Measurements from ENCODE around the gene FAM24B.

Gene FAM24B

DNA sequence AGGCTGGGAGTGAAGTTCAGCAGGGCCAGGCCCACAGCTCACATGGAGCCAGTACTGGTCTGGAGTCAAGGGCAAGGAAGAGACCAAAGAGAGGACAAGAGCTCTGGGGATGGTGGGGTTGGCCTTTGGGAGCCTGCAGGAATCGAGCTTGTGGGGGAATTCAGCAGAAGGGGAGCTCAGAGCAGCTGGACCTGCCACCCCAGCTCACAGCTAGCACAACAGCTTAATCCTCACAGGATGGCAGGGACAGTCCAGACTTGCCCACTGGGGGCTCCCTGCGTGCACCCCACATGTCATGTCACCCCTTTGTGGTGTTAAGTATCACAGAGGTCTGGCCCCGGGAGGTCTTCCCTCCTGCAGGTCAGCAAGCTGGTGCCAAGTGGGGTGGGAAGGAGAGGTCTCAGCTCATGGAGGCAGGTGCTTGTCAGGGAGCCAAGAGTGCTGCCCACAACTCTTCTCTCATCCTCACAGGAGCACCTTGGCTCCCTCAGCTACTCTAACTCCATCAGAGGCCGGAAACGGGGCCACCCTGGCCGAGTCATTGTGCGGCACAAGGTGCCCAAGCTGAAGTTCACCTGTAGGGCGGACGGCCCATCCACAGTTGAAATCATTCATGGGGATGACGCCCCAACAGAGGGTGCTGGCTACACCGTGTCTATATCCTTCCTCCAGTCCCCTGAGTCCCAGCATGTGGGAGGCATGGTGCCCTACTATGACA is 56.2 kb downstream of the FAM24B start:
- DNase-seq (ENCODE audit: low spot score), result no peak

DNA sequence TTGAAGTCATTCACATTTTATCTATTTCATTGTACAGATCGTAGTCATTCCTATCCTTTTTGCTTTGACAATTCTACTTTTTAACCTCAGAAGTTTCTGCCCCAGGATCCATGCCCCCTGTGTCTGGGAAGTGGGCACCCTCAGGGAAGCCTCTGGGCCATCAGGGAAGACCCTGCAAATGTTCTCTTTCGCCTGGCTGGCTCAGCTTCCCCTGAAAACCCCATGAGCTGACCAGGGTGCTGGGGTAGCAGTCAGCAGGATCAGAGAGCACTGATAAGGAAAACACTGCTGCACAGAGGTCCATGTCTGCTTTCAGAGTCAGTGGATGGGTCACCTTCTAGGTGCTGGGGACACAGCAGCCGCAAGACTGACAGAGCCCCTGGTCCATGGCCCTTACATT is 57.6 kb downstream of the FAM24B start:
- no peak for DNase-seq (ENCODE audit: low spot score)

DNA sequence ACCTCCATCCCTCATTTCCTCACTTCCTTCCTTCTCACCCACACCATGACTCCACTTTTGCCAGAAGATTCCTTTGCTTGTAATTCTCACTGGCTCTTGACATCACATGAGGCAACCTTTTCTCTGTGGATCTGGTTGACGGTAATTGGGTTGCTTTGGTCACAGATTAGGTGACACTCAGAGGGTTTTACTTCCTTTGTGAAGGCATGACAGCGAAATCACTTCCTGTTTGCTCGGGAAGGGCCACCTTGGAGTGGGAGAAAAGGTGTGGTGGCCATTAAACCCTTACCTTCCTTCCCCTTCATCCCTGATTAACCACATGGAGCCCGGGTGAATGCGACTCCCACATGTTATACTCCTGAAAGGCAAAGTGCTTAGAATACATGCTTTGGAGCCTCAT is 63.9 kb downstream of the FAM24B start:
- no peak for DNase-seq (ENCODE audit: low spot score)

DNA sequence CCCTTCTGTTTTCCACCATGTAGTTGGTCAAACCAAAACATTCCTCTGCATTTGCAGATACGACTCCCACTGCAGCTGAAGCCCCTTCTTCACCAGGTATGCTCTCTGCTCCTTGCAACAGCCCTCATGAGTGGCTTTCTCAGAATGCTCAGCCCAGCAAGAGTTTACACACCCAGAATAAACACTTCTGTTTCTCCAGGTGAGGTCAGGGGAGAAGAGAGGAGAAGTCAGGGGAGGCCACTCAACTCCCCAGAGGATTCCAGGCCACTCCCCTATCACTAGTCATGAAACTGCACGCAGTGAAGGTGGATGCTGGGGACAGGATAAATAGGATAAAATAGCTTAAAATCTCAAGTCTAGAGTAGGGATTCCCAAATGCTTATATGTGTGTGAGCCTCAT is 64.9 kb downstream of the FAM24B start:
- no peak for DNase-seq (ENCODE audit: low spot score)

DNA sequence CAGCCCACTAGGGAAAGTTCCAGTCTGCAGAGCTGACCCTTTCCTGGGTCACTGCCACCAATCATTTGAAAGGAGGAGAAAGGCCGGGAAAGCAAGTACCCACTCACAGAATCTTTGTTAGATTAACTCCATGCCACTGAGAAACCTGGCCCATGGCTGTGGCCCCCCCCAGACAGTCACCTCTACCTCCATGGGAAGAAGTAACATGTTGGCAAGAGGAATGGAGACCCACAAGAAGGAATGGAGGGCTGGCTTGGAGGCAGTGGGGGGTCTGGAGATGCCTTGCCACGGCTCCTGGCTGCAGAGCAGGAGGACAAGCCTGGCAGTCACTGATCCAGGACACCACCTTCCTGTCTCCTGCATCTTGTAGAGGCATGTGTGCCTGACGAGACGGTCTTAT is 66.6 kb downstream of the FAM24B start:
- no peak for DNase-seq (ENCODE audit: low spot score)

DNA sequence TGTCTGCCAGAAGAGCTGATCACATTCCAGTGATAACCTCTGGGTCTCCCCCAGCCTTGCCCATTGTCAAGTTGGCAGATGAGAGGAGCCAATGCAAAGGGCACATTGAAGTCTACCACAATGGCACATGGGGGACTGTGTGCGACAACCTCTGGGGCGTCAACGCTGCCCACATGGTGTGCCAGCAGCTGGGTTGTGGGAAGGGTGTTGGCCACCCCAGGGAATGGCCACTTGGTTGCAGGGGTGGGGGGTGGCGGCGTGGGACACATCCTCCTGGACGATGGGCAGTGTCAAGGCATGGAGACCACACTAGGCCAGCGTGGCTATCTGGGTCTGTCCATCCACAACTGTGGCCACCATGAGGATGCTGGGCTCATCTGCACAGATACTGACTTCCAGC is 77.1 kb downstream of the FAM24B start:
- DNase-seq (ENCODE audit: low spot score), result no peak
